DOHH2 (cell line): ENCODE measurements around the gene RAB11FIP5.

Source experiments
- CTCF ChIP-seq: fragments of 200-600 bp; sonication (generic); IDR thresholded peaks from one replicate; pipeline ENCODE4 v1.5.1; 2014; ENCODE audit warnings: antibody characterized with exemption, mild to moderate bottlenecking, low read depth, low read length; ENCODE audit not compliant: poor library complexity, severe bottlenecking
- EZH2phosphoT487 ChIP-seq: fragments of 200-600 bp; sonication (generic); IDR thresholded peaks from 2 replicates; pipeline ENCODE4 v1.6.1; 2017; ENCODE audit warnings: borderline replicate concordance, mild to moderate bottlenecking, antibody characterized with exemption, low read length, moderate library complexity, mixed read lengths

- TF ChIP-seq CTCF, result no peak
- TF ChIP-seq EZH2phosphoT487, result no peak
These were observed 80.0 kb downstream of the RAB11FIP5 start for GRCh38 chr2:73032702-73033097.
